HG03520 (cell line): Measurements from ENCODE around the gene PLSCR3.
"Not testable (repeated sequence)": the region's sequence is repeated elsewhere in the genome, so short reads cannot be mapped to it uniquely, and the experiment has no call there.

Experiments used
- ATAC-seq: cut with Tn5 transposase; IDR thresholded peaks from one replicate; pipeline ENCODE4 v1.9.1; 2021; ENCODE audit warnings: mild to moderate bottlenecking, moderate library complexity; ENCODE audit not compliant: unreplicated experiment

Gene PLSCR3

GRCh38 chr17:7382901-7383300 lies 11.4 kb downstream of the PLSCR3 start:
- no peak for ATAC-seq

- ATAC-seq = no peak
Measured at GRCh38 chr17:7380855-7381683, 13.3 kb downstream of the PLSCR3 start, which contains the start of gene TNK1. TSS of gene TNK1 (plus strand) at chr17:7381089. CDS start at chr17:7382927, 1,838 bp downstream.

GRCh38 chr17:7380321-7380720 lies 14.0 kb downstream of the PLSCR3 start:
- ATAC-seq = no peak

GRCh38 chr17:7379134-7379533 lies 15.2 kb downstream of the PLSCR3 start:
- ATAC-seq = no peak

GRCh38 chr17:7374353-7374752 lies 20.0 kb downstream of the PLSCR3 start:
- no peak for ATAC-seq

GRCh38 chr17:7370853-7371252 lies 23.5 kb downstream of the PLSCR3 start:
- no peak for ATAC-seq

- no peak for ATAC-seq
Measured at GRCh38 chr17:7369825-7370224, 24.5 kb downstream of the PLSCR3 start.

- not testable (repeated sequence) for ATAC-seq
Measured at GRCh38 chr17:7368599-7368994, 25.7 kb downstream of the PLSCR3 start.

GRCh38 chr17:7367918-7368598 lies 26.3 kb downstream of the PLSCR3 start:
- no peak for ATAC-seq

- no peak for ATAC-seq
Measured at GRCh38 chr17:7367083-7367482, 27.2 kb downstream of the PLSCR3 start.

- not testable (repeated sequence) for ATAC-seq
Measured at GRCh38 chr17:7365963-7366362, 28.4 kb downstream of the PLSCR3 start.

GRCh38 chr17:7363311-7363710 lies 31.0 kb downstream of the PLSCR3 start:
- ATAC-seq = no peak

GRCh38 chr17:7361906-7362305 lies 32.4 kb downstream of the PLSCR3 start:
- no peak for ATAC-seq

GRCh38 chr17:7357381-7357780 lies 36.9 kb downstream of the PLSCR3 start:
- no peak for ATAC-seq

- no peak for ATAC-seq
Measured at GRCh38 chr17:7356756-7357155, 37.6 kb downstream of the PLSCR3 start.

- ATAC-seq = no peak
Measured at GRCh38 chr17:7356072-7356549, 38.2 kb downstream of the PLSCR3 start.

- ATAC-seq = no peak
Measured at GRCh38 chr17:7355573-7355972, 38.8 kb downstream of the PLSCR3 start.

GRCh38 chr17:7355053-7355452 lies 39.3 kb downstream of the PLSCR3 start, which contains the start of gene TMEM95:
TSS of gene TMEM95 (plus strand) at chr17:7355156. CDS start at chr17:7355205, 49 bp downstream.
- no peak for ATAC-seq

- no peak for ATAC-seq
Measured at GRCh38 chr17:7354262-7354843, 40.0 kb downstream of the PLSCR3 start.

GRCh38 chr17:7352910-7353635 lies 41.3 kb downstream of the PLSCR3 start:
- ATAC-seq = no peak

GRCh38 chr17:7352503-7352889 lies 41.8 kb downstream of the PLSCR3 start:
- ATAC-seq = no peak
